ENCODE data around the gene DDX21.
"Not testable (repeated sequence)": the region's sequence is repeated elsewhere in the genome, so short reads cannot be mapped to it uniquely, and the experiment has no call there.

The DDX21 gene

GRCh38 chr10:68938117-68938516 is 17.9 kb upstream of the DDX21 start:
- no peak for TF ChIP-seq CTCF (IDR thresholded peaks at IDR 0.05; ENCODE audit: low read depth, low read length)
- Histone ChIP-seq H3K36me3 (peaks cover 56% of the 10 kb centered on the region), H3K9me3 (ENCODE audit: severe bottlenecking) (no peaks in the 10 kb centered on the region), H3K27me3 (ENCODE audit: insufficient read depth, low read depth, severe bottlenecking) (no peaks in the 10 kb centered on the region), H3K27ac (no peak overlapping the region), H3K4me3 (ENCODE audit: low read depth, low read length) (no peak overlapping the region)
- DNase-seq = no peak

- Histone ChIP-seq H3K27ac (no peak overlapping the region), H3K27me3 (ENCODE audit: insufficient read depth, low read depth, severe bottlenecking) (no peaks in the 10 kb centered on the region), H3K36me3 (peaks cover 60% of the 10 kb centered on the region), H3K9me3 (ENCODE audit: severe bottlenecking) (no peaks in the 10 kb centered on the region), H3K4me3 (ENCODE audit: low read depth, low read length) (no peak overlapping the region)
- DNase-seq = no peak
- TF ChIP-seq CTCF (IDR thresholded peaks at IDR 0.05; ENCODE audit: low read depth, low read length) = no peak
These were observed 17.1 kb upstream of the DDX21 start for GRCh38 chr10:68938884-68939283.

GRCh38 chr10:68940917-68941316 is 15.1 kb upstream of the DDX21 start:
- H3K27ac ChIP-seq; H3K4me3 ChIP-seq (ENCODE audit: low read depth, low read length); H3K27me3 ChIP-seq (ENCODE audit: insufficient read depth, low read depth, severe bottlenecking); H3K9me3 ChIP-seq (ENCODE audit: severe bottlenecking); DNase-seq: not testable (repeated sequence)
- H3K36me3 ChIP-seq = peaks cover 62% of the 10 kb centered on the region

GRCh38 chr10:68950598-68950997 is 5.4 kb upstream of the DDX21 start:
- no peak overlapping the region for H3K4me3 ChIP-seq (ENCODE audit: low read depth, low read length)
- no peak for TF ChIP-seq CTCF (IDR thresholded peaks at IDR 0.05; ENCODE audit: low read depth, low read length)

GRCh38 chr10:68954904-68955303 is 1.1 kb upstream of the DDX21 start:
- Histone ChIP-seq H3K4me3 (ENCODE audit: low read depth, low read length) (no peak overlapping the region), H3K9me3 (ENCODE audit: severe bottlenecking) (no peaks in the 10 kb centered on the region), H3K27me3 (ENCODE audit: insufficient read depth, low read depth, severe bottlenecking) (no peaks in the 10 kb centered on the region), H3K27ac (peak overlapping the region; percentile 87), H3K36me3 (peaks cover 24% of the 10 kb centered on the region)
- DNase-seq = no peak
- TF ChIP-seq CTCF (IDR thresholded peaks at IDR 0.05; ENCODE audit: low read depth, low read length) = no peak

More at GRCh38 chr10:68950598-68950997, 5.4 kb upstream of the DDX21 start:
- Histone ChIP-seq H3K36me3 (peaks cover 49% of the 10 kb centered on the region), H3K27me3 (ENCODE audit: insufficient read depth, low read depth, severe bottlenecking) (no peaks in the 10 kb centered on the region), H3K27ac (no peak overlapping the region), H3K9me3 (ENCODE audit: severe bottlenecking) (no peaks in the 10 kb centered on the region)
- no peak for DNase-seq

- DNase-seq = peak; percentile 44
- TF ChIP-seq CTCF (IDR thresholded peaks at IDR 0.05; ENCODE audit: low read depth, low read length) = no peak
- peak overlapping the region; percentile 87 for H3K27ac ChIP-seq
These were observed 577 bp upstream of the DDX21 start for GRCh38 chr10:68955355-68955831.

More at GRCh38 chr10:68955355-68955831, 577 bp upstream of the DDX21 start:
- Histone ChIP-seq H3K27me3 (ENCODE audit: insufficient read depth, low read depth, severe bottlenecking) (no peaks in the 10 kb centered on the region), H3K36me3 (peaks cover 28% of the 10 kb centered on the region), H3K4me3 (ENCODE audit: low read depth, low read length) (peak overlapping the region; percentile 99), H3K9me3 (ENCODE audit: severe bottlenecking) (no peaks in the 10 kb centered on the region)

Measured in WERI-Rb-1 (cell line).